NOMO-1 (cell line): ENCODE results near the gene POLR3GL.
"Not testable (repeated sequence)": the region's sequence is repeated elsewhere in the genome, so short reads cannot be mapped to it uniquely, and the experiment has no call there.

ENCODE experiments used
- DNase-seq, 2 experiments: peaks; one replicate each; lab custom pipeline; 2025; ENCODE audit not compliant: unreplicated experiment in 2 of 2; lab: John Stamatoyannopoulos, UW

Gene POLR3GL, protein sequence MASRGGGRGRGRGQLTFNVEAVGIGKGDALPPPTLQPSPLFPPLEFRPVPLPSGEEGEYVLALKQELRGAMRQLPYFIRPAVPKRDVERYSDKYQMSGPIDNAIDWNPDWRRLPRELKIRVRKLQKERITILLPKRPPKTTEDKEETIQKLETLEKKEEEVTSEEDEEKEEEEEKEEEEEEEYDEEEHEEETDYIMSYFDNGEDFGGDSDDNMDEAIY

DNA sequence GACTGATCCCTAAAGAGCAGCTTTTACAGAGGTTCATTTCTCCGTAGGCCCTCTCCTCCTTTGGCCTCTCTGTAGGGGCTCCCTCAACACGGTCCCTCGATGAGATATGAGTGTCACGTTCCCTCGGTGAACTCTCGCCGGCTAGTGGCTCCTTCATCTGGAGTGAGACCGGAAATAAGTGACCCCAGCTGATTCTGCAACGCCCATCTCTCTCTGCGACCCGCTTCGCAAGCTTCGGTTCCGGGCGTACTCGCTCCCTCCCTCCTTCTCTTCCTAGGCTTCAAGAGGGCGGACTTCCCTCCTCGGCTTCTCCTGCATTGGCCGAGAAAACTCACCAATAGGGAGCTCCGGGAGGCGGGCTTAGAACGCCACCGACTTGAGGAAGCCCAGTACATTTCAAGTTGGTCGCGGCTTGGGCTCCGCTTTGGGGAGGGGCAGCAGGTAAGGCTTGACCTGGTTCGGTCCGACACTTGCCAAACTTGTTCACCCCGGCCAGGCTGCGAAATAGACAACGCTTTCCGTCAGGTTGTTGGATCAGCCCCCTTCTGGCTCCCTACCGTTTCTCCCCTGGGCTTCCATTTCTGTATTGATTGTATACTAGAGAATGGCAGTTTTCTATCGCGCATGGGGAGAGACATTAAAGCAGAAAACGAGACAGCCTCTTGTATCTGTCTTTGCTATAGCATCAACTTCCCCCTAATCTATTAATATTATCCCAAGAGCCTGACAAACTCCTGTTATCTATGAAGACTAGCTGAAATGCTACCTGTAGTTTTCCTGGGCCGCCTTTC, at the start of gene POLR3GL, which contains the start of gene ANKRD34A:
TSS of gene POLR3GL (plus strand) at position 363 of the 791 bp plus-strand sequence. CDS start 10,176 bp downstream, outside the sequence.
TSS of gene ANKRD34A (minus strand) at position 248 of the 791 bp plus-strand sequence. CDS start 2,816 bp downstream, outside the sequence.
- DNase-seq, result peak; percentile 89 to 93

DNA sequence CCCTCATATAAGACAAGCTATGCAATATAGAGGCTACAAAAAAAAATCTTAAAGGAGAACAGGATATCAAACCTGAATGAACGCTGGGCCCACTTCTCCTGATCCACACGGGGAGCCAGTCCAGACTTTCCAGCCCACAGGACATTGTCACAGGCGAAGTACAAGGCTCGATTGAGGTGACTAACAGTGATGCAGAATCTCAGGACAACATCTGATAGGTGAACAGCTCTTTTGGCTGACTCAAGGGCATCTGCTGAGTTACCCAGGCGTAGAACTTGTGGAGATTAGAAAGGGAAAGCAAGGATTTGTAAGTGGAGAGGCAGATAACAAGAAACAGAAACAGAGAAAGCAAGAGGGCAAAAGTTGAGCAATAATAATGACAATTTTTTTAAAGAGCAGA, 47.7 kb upstream of the POLR3GL start:
- no peak for DNase-seq

DNA sequence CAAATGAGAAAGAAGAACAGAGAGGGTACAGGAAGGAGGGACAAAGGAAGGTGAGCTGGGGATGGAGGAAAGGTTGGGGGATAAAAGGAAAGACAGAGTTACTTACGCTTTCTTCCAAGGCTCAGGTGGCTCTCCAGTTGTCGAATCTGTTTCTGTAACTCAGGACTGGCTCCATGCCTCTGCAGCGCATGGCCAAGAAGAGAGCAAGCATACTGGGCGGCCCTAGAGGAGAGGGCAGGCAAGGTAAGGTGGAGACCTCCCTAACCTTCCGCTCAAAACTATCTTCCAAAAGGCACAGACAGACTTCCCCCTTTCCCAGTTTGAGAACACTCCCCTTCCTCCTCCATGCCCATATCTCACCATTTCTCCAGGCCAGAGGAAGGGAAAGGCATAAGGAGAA, 46.9 kb upstream of the POLR3GL start:
- no peak for DNase-seq

DNA sequence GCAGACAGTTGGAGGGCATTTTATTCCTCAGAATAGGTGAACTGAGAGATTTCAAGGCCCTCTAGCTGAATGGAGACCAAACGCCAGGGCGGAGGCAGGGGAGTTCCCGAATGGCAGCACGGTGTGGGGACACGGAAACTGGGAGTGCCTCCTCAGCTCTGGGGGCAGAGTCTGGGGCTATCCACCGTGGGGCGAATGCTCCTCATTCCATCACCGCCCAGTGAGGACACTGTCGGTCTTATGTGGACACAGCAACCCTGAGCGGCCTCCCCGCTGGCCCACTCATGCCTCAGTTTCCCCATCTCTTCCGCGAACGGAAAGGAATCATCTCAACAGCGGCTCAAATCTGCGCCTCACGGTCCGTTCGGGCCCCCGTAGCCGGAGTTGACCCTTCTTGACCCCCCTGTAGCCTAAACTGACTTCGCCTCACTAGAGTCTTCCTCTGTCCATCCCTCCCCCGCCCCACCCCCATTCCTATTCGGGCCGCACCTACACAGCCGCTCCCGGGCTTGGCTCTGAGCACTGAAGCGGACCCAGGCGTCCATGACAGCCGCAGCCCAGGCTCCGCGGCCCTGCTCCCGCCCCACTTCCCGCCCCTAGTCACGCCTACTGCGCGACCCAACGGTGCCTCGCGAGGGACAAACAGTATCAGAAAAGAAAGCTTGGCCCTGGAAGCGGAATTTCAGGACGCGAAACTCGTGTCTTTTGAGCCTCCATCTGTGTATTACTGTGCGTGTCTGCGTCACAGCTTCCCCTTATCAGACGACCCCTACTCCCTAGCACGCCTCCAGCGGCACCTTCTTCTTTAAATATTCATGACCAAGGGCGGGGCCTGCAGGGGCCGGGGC, 46.1 kb upstream of the POLR3GL start, which contains the start of gene PEX11B:
TSS of gene PEX11B (minus strand) at position 574 of the 848 bp plus-strand sequence. CDS start at position 545, 29 bp downstream.
- DNase-seq, result peak; percentile 91 to 95

GRCh38 chr1:145918992-145919939, 45.2 kb upstream of the POLR3GL start:
- DNase-seq, result peak; percentile 7 to 24

DNA sequence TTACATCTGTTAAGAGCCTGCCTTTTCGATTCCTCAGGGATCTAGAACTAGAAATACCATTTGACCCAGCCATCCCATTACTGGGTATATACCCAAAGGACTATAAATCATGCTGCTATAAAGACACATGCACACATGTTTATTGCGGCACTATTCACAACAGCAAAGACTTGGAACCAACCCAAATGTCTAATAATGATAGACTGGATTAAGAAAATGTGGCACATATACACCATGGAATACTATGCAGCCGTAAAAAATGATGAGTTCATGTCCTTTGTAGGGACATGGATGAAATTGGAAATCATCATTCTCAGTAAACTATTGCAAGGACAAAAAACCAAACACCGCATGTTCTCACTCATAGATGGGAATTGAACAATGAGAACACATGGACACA, 44.2 kb upstream of the POLR3GL start:
- not testable (repeated sequence) for DNase-seq

- no peak for DNase-seq
Observed at GRCh38 chr1:145922266-145922665, 42.2 kb upstream of the POLR3GL start.

GRCh38 chr1:145926686-145927062, 37.8 kb upstream of the POLR3GL start:
- no peak for DNase-seq

- peak; percentile 99 for DNase-seq
Observed at GRCh38 chr1:145927063-145927886, 37.2 kb upstream of the POLR3GL start, which contains the start of gene RBM8A. Gene RBM8A, minus strand, starts transcription at chr1:145927484. Its CDS starts 58 bp downstream, at chr1:145927426.

DNA sequence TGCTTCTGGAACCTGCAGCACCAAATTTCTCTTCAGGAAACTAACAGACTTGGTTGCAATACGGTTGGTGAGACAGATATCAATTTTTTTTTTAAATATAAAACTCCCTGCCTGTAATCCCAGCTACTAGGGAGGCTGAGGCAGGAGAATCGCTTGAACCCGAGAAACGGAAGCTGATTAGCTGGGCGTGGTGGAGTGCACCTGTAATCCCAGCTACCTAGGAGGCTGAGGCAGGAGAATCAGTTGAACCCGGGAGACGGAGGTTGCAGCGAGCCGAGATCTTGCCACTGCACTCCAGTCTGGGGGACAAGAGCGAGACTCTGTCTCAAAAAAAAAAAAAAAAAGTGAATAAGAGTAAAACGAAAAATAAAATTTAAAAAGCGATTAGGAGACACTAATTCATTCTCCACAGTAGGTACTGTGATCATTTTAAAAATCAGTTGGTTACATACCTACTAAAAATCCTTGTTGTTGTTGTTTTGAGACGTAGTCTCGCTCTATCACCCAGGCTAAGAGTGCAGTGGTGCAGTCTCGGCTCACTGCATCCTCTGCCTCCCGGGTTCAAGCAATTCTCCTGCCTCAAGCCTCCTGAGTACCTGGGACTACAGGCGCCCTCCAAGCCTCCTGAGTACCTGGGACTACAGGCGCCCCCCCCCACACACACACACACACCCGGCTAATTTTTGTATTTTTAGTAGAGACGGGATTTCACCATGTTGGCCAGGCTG, 36.4 kb upstream of the POLR3GL start:
- DNase-seq, result no peak

- peak; percentile 24 to 62 for DNase-seq
Observed at GRCh38 chr1:145932522-145933009, 31.9 kb upstream of the POLR3GL start.

GRCh38 chr1:145935708-145936107, 28.8 kb upstream of the POLR3GL start:
- DNase-seq, result no peak

DNA sequence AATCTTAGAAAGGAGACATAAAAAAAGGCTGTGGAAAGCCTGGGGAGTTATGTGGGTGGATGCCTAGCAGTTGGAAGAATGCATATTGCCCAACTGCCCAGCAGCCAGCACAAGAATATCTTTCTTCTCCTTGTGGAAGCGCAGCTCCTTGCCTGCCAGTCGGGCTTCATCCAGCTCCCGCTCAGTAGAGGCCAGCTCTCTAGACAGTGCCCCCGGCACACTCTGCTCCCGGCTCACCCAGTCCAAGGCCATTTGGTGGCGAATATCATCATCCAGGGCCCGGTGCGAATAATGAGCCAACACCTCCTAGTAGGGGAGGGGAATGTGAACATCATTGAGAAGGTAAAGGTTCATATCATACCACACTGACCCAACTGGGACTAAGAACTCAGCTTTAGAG, 28.2 kb upstream of the POLR3GL start:
- DNase-seq, result no peak

DNA sequence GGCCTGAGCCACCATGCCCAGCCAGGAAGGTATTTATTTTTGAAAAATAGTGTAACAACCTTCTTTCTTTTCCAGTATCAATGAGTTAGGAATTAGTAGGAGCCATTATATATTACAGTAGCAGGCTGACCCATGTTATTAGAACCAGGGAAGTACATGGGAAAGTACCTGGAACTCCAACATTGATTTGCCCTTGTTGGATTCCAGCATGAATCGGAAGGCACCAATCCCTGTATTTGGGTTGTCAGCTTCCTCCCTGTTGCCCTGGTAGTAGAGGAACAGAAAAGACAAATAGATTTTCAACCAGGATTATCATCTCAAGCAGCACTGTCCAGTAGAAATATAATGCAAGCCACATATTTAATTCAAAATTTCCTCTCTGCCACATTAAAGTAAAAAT, 27.1 kb upstream of the POLR3GL start:
- DNase-seq, result no peak

DNA sequence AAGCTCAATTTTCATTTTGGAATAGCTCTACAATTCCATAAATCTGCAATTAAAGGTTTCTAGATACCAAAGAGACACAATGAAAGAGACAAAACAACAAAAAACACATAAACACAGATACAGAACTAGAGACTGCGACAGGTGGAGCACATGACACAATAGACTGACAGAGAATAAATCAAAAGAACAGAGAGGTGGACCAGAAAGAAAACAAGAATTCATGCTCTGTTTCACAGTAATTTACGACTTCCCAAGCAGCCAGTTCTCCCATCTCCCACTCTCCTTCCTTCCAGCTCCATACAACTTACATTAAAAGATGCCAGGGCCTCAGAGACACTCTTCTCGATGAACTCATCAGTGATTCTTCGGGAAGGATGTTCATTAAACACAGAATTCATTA, 22.1 kb upstream of the POLR3GL start:
- no peak for DNase-seq

GRCh38 chr1:145942871-145943270, 21.6 kb upstream of the POLR3GL start:
- DNase-seq, result no peak

- no peak for DNase-seq
Observed at GRCh38 chr1:145944532-145944931, 20.0 kb upstream of the POLR3GL start.

DNA sequence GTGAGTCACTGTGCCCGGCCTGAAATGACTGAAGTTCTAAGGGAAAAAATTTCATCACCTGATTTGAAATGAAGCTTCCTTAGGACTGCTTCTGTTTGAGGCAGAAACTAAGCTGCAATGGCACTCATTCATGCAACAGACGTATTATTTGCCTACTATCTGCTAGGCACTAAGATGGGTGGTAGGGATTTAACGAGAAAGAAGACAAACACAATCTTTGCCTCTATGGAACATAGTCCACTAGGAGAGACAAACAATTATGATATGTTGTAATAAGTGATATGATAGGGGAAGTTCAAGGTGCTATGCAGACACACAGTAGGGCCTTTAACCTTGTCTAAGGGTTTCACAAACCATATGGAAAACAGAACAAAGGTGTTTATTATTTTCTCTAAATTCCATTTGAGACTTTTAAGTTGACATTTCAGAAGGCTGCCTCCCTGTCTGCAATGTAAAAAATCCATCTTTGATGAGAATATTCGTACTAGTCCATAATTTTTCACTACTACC, 18.0 kb upstream of the POLR3GL start:
- no peak for DNase-seq
